CD4-positive, alpha-beta T cell (primary cell): ENCODE data around the gene BDH1. TPM values are rescaled to one million over a fixed set of nuclear protein-coding genes. Genes with fewer than 3 reads are reported as not detected.

Source experiments
- ATAC-seq: fragments of 200-7000 bp; cut with Tn5 transposase; one replicate; pipeline ENCODE4 v1.10.0; 2022; ENCODE audit warnings: mild to moderate bottlenecking; ENCODE audit not compliant: poor library complexity
- CTCF ChIA-PET: fragments of 350-600 bp; sonication (Branson Sonifier 250); formaldehyde crosslinking; loops from one replicate; lab custom pipeline; 2021; ENCODE audit warnings: antibody characterized with exemption, inconsistent platforms; lab: Charles Lee
- POLR2A ChIA-PET: fragments of 350-600 bp; sonication (Branson Sonifier 250); formaldehyde crosslinking; loops from one replicate; lab custom pipeline; 2021; ENCODE audit warnings: antibody characterized with exemption, inconsistent platforms; lab: Charles Lee
- DNase-seq, 14 experiments: peaks; one replicate each; pipeline ENCODE4 v3.0.0-alpha.2; 2013 to 2020; ENCODE audit warnings: mixed read lengths in 2 of 14
- H3K27ac ChIP-seq, 2 donors: one replicate each; pipeline versions ENCODE4 v1.5.1 to v1.7.0; 2013; ENCODE audit warnings: low read length in 2 of 2, low read depth in 1 of 2, mild to moderate bottlenecking in 1 of 2
- H3K27me3 ChIP-seq, 2 experiments: 1 replicate in 1 of 2; 2 replicates in 1 of 2; pipeline versions ENCODE4 v1.6.1 to v1.7.0; 2013; ENCODE audit warnings: low read length in 2 of 2, control low read depth in 1 of 2, mild to moderate bottlenecking in 1 of 2, moderate library complexity in 1 of 2; ENCODE audit not compliant: insufficient read depth in 2 of 2, control insufficient read depth in 1 of 2
- H3K36me3 ChIP-seq: one replicate; pipeline ENCODE4 v1.6.1; 2013; ENCODE audit warnings: low read length, control low read depth; ENCODE audit not compliant: insufficient read depth
- H3K4me1 ChIP-seq: one replicate; pipeline ENCODE4 v1.6.1; 2013; ENCODE audit warnings: low read length, control low read depth; ENCODE audit not compliant: insufficient read depth
- H3K4me3 ChIP-seq: one replicate; pipeline ENCODE4 v1.5.1; 2013; ENCODE audit warnings: mild to moderate bottlenecking, low read length, moderate library complexity
- H3K9me3 ChIP-seq, 2 experiments: 1 replicate in 1 of 2; 2 replicates in 1 of 2; pipeline versions ENCODE4 v1.6.1 to v1.7.0; 2013; ENCODE audit warnings: low read length in 2 of 2, mild to moderate bottlenecking in 2 of 2, control low read depth in 1 of 2, moderate library complexity in 1 of 2; ENCODE audit not compliant: control insufficient read depth in 1 of 2, insufficient read depth in 1 of 2
- H3K27ac Mint-ChIP-seq: one replicate; pipeline ENCODE4 v1.8.0; 2020; ENCODE audit warnings: mixed read lengths
- H3K27me3 Mint-ChIP-seq: one replicate; pipeline ENCODE4 v1.8.0; 2021; ENCODE audit warnings: mixed read lengths
- H3K36me3 Mint-ChIP-seq: one replicate; pipeline ENCODE4 v1.8.0; 2021; ENCODE audit warnings: low read depth, mixed read lengths
- H3K4me1 Mint-ChIP-seq: one replicate; pipeline ENCODE4 v1.8.0; 2021; ENCODE audit warnings: low read depth, mixed read lengths
- H3K4me3 Mint-ChIP-seq: one replicate; pipeline ENCODE4 v1.8.0; 2020; ENCODE audit warnings: mild to moderate bottlenecking, mixed read lengths
- H3K9me3 Mint-ChIP-seq: one replicate; pipeline ENCODE4 v1.8.0; 2020; ENCODE audit warnings: mixed read lengths
- CTCF ChIP-seq: fragments of 200-600 bp; IDR thresholded peaks from one replicate; pipeline ENCODE4 v1.8.0; 2022; ENCODE audit warnings: antibody characterized with exemption, mild to moderate bottlenecking
- intact Hi-C, 2 experiments: fragments of 100-400 bp; cut with DNase I in 1 of 2; cut with micrococcal nuclease in 1 of 2; formaldehyde crosslinking; loops; one replicate each; pipeline versions ENCODE4 v1.15.1 to v1.9.0; 2023 to 2025; cut with DNase I, micrococcal nuclease
- total RNA-seq, 174 experiments: library from RNA in 2 of 174; stranded (reverse) in 2 of 174; gene quantifications; one replicate each; pipeline ENCODE4 v1.2.3 and lab custom pipeline; 2021 to 2026

Gene BDH1
- total RNA-seq, 2 experiments from 2014 or later, result 17.7 to 22.2 TPM

- Mint-ChIP-seq H3K4me3 (no peak overlapping the region), H3K36me3 (no peaks in the 10 kb centered on the region), H3K4me1 (peaks cover 14% of the 10 kb centered on the region), H3K27ac (no peak overlapping the region), H3K27me3 (peaks cover 9% of the 10 kb centered on the region), H3K9me3 (no peaks in the 10 kb centered on the region)
- Histone ChIP-seq H3K4me1 (peaks cover 29% of the 10 kb centered on the region), H3K27me3 (peaks cover 0 to 4% of the 10 kb centered on the region in 2 experiments), H3K4me3 (no peak overlapping the region), H3K9me3 (peaks cover 0 to 24% of the 10 kb centered on the region in 2 experiments), H3K36me3 (no peaks in the 10 kb centered on the region), H3K27ac (no peak overlapping the region)
- ChIA-PET POLR2A (no interaction called here), CTCF (no interaction called here)
- TF ChIP-seq CTCF, result no peak
- no peak for DNase-seq
- intact Hi-C loops, result no loop called here
- no peak for ATAC-seq
These were observed 95.1 kb downstream of the BDH1 start for GRCh38 chr3:197460639-197461038.

- H3K27me3 ChIP-seq, result peaks cover 0 to 2% of the 10 kb centered on the region in 2 experiments
- H3K27ac ChIP-seq, result no peak overlapping the region
- DNase-seq, result no peak
- CTCF ChIA-PET, result no interaction called here
- no peak overlapping the region for H3K4me3 ChIP-seq
- Mint-ChIP-seq H3K4me3 (no peak overlapping the region), H3K27me3 (peaks cover 7% of the 10 kb centered on the region), H3K4me1 (peaks cover 19% of the 10 kb centered on the region), H3K9me3 (no peaks in the 10 kb centered on the region), H3K36me3 (no peaks in the 10 kb centered on the region), H3K27ac (no peak overlapping the region)
- intact Hi-C loops, result no loop called here
- no peaks in the 10 kb centered on the region for H3K36me3 ChIP-seq
- no peak for ATAC-seq
- POLR2A ChIA-PET, result no interaction called here
- peaks cover 29% of the 10 kb centered on the region for H3K4me1 ChIP-seq
- H3K9me3 ChIP-seq, result peaks cover 0 to 24% of the 10 kb centered on the region in 2 experiments
- TF ChIP-seq CTCF, result no peak
These were observed 95.8 kb downstream of the BDH1 start for GRCh38 chr3:197460002-197460401.

Other genes with a start within 250 kb of the BDH1 start
- 10 to 100 TPM; 35.3 to 38.9 TPM for gene RUBCN, start 180.9 kb upstream of the BDH1 start, total RNA-seq
- gene FYTTD1, start 193.9 kb upstream of the BDH1 start, total RNA-seq, result 10 to 100 TPM; 75.8 to 78.2 TPM
- gene LRCH3, start 235.3 kb upstream of the BDH1 start, total RNA-seq, result 10 to 100 TPM; 31.5 to 37.6 TPM